NCI-H2081 (cell line): Measurements from ENCODE around the gene DUSP5.

Experiments
- DNase-seq, 2 experiments: peaks; one replicate each; lab custom pipeline; 2025; lab: John Stamatoyannopoulos, UW

The DUSP5 gene

GRCh38 chr10:110481919-110482318, 15.8 kb upstream of the DUSP5 start:
- DNase-seq = no peak

- DNase-seq = no peak
These were observed 14.1 kb upstream of the DUSP5 start for GRCh38 chr10:110483633-110484032.

GRCh38 chr10:110485541-110485940, 12.2 kb upstream of the DUSP5 start:
- no peak for DNase-seq

- no peak for DNase-seq
These were observed 10.9 kb upstream of the DUSP5 start for GRCh38 chr10:110486680-110487410.

- no peak for DNase-seq
These were observed 10.0 kb upstream of the DUSP5 start for GRCh38 chr10:110487411-110488331.

GRCh38 chr10:110488332-110488681, 9.4 kb upstream of the DUSP5 start:
- no peak for DNase-seq

GRCh38 chr10:110488940-110489339, 8.8 kb upstream of the DUSP5 start:
- no peak for DNase-seq

- DNase-seq = no peak
These were observed 7.1 kb upstream of the DUSP5 start for GRCh38 chr10:110490640-110491039.

- DNase-seq = no peak
These were observed 6.4 kb upstream of the DUSP5 start for GRCh38 chr10:110491346-110491745.

GRCh38 chr10:110492069-110492822, 5.5 kb upstream of the DUSP5 start:
- DNase-seq = no peak

GRCh38 chr10:110493832-110494426, 3.8 kb upstream of the DUSP5 start:
- DNase-seq = no peak

GRCh38 chr10:110494532-110494931, 3.2 kb upstream of the DUSP5 start:
- no peak for DNase-seq

GRCh38 chr10:110495731-110496552, 1.8 kb upstream of the DUSP5 start:
- DNase-seq = no peak

- DNase-seq = no peak
These were observed 912 bp upstream of the DUSP5 start for GRCh38 chr10:110496553-110497437.

GRCh38 chr10:110498087-110498981, 627 bp downstream of the DUSP5 start:
- DNase-seq = peak in 1 of 2 experiments; percentile 49

GRCh38 chr10:110498982-110499795, 1.5 kb downstream of the DUSP5 start:
- no peak for DNase-seq

- DNase-seq = no peak
These were observed 2.2 kb downstream of the DUSP5 start for GRCh38 chr10:110499796-110500514.

GRCh38 chr10:110500515-110500905, 2.8 kb downstream of the DUSP5 start:
- no peak for DNase-seq
